ENCODE data around the gene SRRD. TPM values are rescaled to one million over a fixed set of nuclear protein-coding genes. Genes with fewer than 3 reads are reported as not detected.

The SRRD gene
- total RNA-seq, 4 donors from 2014 or later, result 11.2 to 16.3 (median 14.1) TPM

- no peak overlapping the region for H3K4me3 ChIP-seq
- H3K27ac ChIP-seq, result no peak overlapping the region
- DNase-seq (ENCODE audit: low spot score in 2 of 2), result no peak
- H3K36me3 ChIP-seq, result peaks cover 6% of the 10 kb centered on the region
- no peaks in the 10 kb centered on the region for H3K9me3 ChIP-seq
- 89% methylated on average over 12 of the region's 12 CpGs for WGBS
- no peaks in the 10 kb centered on the region for H3K27me3 ChIP-seq
- peaks cover 21% of the 10 kb centered on the region for H3K4me1 ChIP-seq
- TF ChIP-seq POLR2A (IDR thresholded peaks at IDR 0.05), result no peak
- no peak for TF ChIP-seq EP300 (IDR thresholded peaks at IDR 0.05)
- no peak for TF ChIP-seq CTCF (IDR thresholded peaks at IDR 0.05)
- no peak for TF ChIP-seq POLR2AphosphoS5 (IDR thresholded peaks at IDR 0.05)
Observed at GRCh38 chr22:26514419-26515161, 30.9 kb downstream of the SRRD start.

GRCh38 chr22:26515931-26516330, 32.3 kb downstream of the SRRD start:
- TF ChIP-seq CTCF (IDR thresholded peaks at IDR 0.05), result no peak
- no peak for TF ChIP-seq EP300 (IDR thresholded peaks at IDR 0.05)
- TF ChIP-seq POLR2AphosphoS5 (IDR thresholded peaks at IDR 0.05), result no peak
- TF ChIP-seq POLR2A (IDR thresholded peaks at IDR 0.05), result no peak
- no peak for DNase-seq (ENCODE audit: low spot score in 2 of 2)
- no peaks in the 10 kb centered on the region for H3K9me3 ChIP-seq
- peaks cover 18% of the 10 kb centered on the region for H3K4me1 ChIP-seq
- H3K4me3 ChIP-seq, result no peak overlapping the region
- 85% methylated on average over 3 of the region's 3 CpGs for WGBS
- no peaks in the 10 kb centered on the region for H3K36me3 ChIP-seq
- H3K27me3 ChIP-seq, result no peaks in the 10 kb centered on the region
- no peak overlapping the region for H3K27ac ChIP-seq

- Histone ChIP-seq H3K27me3 (no peaks in the 10 kb centered on the region), H3K36me3 (no peaks in the 10 kb centered on the region), H3K27ac (no peak overlapping the region), H3K9me3 (no peaks in the 10 kb centered on the region), H3K4me1 (peaks cover 12% of the 10 kb centered on the region), H3K4me3 (no peak overlapping the region)
- TF ChIP-seq EP300 (IDR thresholded peaks at IDR 0.05) (no peak), POLR2AphosphoS5 (IDR thresholded peaks at IDR 0.05) (no peak), POLR2A (IDR thresholded peaks at IDR 0.05) (no peak), CTCF (IDR thresholded peaks at IDR 0.05) (no peak)
- no peak for DNase-seq (ENCODE audit: low spot score in 2 of 2)
- 67% methylated on average over 1 of the region's 1 CpG for WGBS
Observed at GRCh38 chr22:26516503-26516902, 32.8 kb downstream of the SRRD start.

- H3K4me1 ChIP-seq, result peaks cover 8% of the 10 kb centered on the region
- H3K27ac ChIP-seq, result no peak overlapping the region
- TF ChIP-seq POLR2A (IDR thresholded peaks at IDR 0.05), result no peak
- no peak for TF ChIP-seq CTCF (IDR thresholded peaks at IDR 0.05)
- TF ChIP-seq POLR2AphosphoS5 (IDR thresholded peaks at IDR 0.05), result no peak
- H3K4me3 ChIP-seq, result no peak overlapping the region
- 93% methylated on average over 5 of the region's 5 CpGs for whole genome bisulfite sequencing
- no peaks in the 10 kb centered on the region for H3K36me3 ChIP-seq
- H3K9me3 ChIP-seq, result no peaks in the 10 kb centered on the region
- no peaks in the 10 kb centered on the region for H3K27me3 ChIP-seq
- DNase-seq (ENCODE audit: low spot score in 2 of 2), result no peak
Observed at GRCh38 chr22:26517429-26517828, 33.8 kb downstream of the SRRD start.

GRCh38 chr22:26522012-26522411, 38.3 kb downstream of the SRRD start:
- H3K4me1 ChIP-seq, result no peaks in the 10 kb centered on the region
- no peak for TF ChIP-seq CTCF (IDR thresholded peaks at IDR 0.05)
- TF ChIP-seq POLR2A (IDR thresholded peaks at IDR 0.05), result no peak
- TF ChIP-seq POLR2AphosphoS5 (IDR thresholded peaks at IDR 0.05), result no peak
- no peak for TF ChIP-seq EP300 (IDR thresholded peaks at IDR 0.05)
- DNase-seq (ENCODE audit: low spot score in 2 of 2), result no peak
- no peak overlapping the region for H3K27ac ChIP-seq
- H3K36me3 ChIP-seq, result peaks cover 27% of the 10 kb centered on the region
- no peak overlapping the region for H3K4me3 ChIP-seq
- no peaks in the 10 kb centered on the region for H3K9me3 ChIP-seq
- H3K27me3 ChIP-seq, result no peaks in the 10 kb centered on the region
- 92% methylated on average over 2 of the region's 2 CpGs for WGBS

Measured in suprapubic skin (tissue), 4 donors.